Measurements from ENCODE around the gene FOXO4. TPM values are rescaled to one million over a fixed set of nuclear protein-coding genes. Genes with fewer than 3 reads are reported as not detected.

Gene FOXO4
- total RNA-seq, 1 experiment from 2014 or later: 14.7 TPM

Other genes starting within 250 kb of the FOXO4 start
- 0.10 TPM for gene TEX11, start 187.1 kb upstream of the FOXO4 start, total RNA-seq (2021; ENCODE audit: unreplicated experiment)
- not detected for gene SLC7A3, start 164.8 kb upstream of the FOXO4 start, total RNA-seq (2021; ENCODE audit: unreplicated experiment)
- gene SNX12, start 27.5 kb upstream of the FOXO4 start, total RNA-seq (2021; ENCODE audit: unreplicated experiment): 43.7 TPM
- not detected for gene CXorf65, start 10.9 kb downstream of the FOXO4 start, total RNA-seq (2021; ENCODE audit: unreplicated experiment)
- gene IL2RG, start 15.7 kb downstream of the FOXO4 start, total RNA-seq (2021; ENCODE audit: unreplicated experiment): 0.64 TPM
- gene MED12, start 22.7 kb downstream of the FOXO4 start, total RNA-seq (2021; ENCODE audit: unreplicated experiment): 32.8 TPM
- 1.4 TPM for gene NLGN3, start 49.0 kb downstream of the FOXO4 start, total RNA-seq (2021; ENCODE audit: unreplicated experiment)
- gene GJB1, start 127.4 kb downstream of the FOXO4 start, total RNA-seq (2021; ENCODE audit: unreplicated experiment): not detected
- gene ZMYM3, start 158.3 kb downstream of the FOXO4 start, total RNA-seq (2021; ENCODE audit: unreplicated experiment): 32.9 TPM
- gene NONO, start 187.8 kb downstream of the FOXO4 start, total RNA-seq (2021; ENCODE audit: unreplicated experiment): 523 TPM
- 3.5 TPM for gene ITGB1BP2, start 205.9 kb downstream of the FOXO4 start, total RNA-seq (2021; ENCODE audit: unreplicated experiment)